ENCODE results near the gene MARCO. TPM values are rescaled to one million over a fixed set of nuclear protein-coding genes. Genes with fewer than 3 reads are reported as not detected.

The MARCO gene
- polyA plus RNA-seq, 1 of the 3 experiments (the other 2 are of a cell fraction) = not detected

- TF ChIP-seq MAX (IDR thresholded peaks at IDR 0.05; ENCODE audit: low read depth) (no peak), REST (IDR thresholded peaks at IDR 0.05; ENCODE audit: low read depth, low read length) (no peak), TCF12 (IDR thresholded peaks at IDR 0.05) (no peak)
Measured at GRCh38 chr2:118936306-118936705, 5.7 kb upstream of the MARCO start (continued).

- H2AFZ ChIP-seq (ENCODE audit: low read depth) = no peak overlapping the region
- H3K4me1 ChIP-seq (ENCODE audit: control insufficient read depth in 1 of 2, insufficient read depth in 2 of 2, low read depth in 1 of 2, low read length in 1 of 2) = no peaks in the 10 kb centered on the region
- H3F3A ChIP-seq (replicated peaks; ENCODE audit: insufficient read depth) = no peaks in the 10 kb centered on the region
- WGBS (ENCODE audit: low lambda C conversion rate) = 3% methylated on average over 6 of the region's 6 CpGs
- ChIA-PET CTCF (no interaction called here), POLR2A (no interaction called here)
- H4K20me1 ChIP-seq (ENCODE audit: insufficient read depth) = no peaks in the 10 kb centered on the region
- no peaks in the 10 kb centered on the region for H3K79me2 ChIP-seq (ENCODE audit: insufficient read depth)
- H3K4me3 ChIP-seq (ENCODE audit: low read depth in 2 of 2, low read length in 1 of 2) = no peak overlapping the region
- no peaks in the 10 kb centered on the region for H3K36me3 ChIP-seq (replicated peaks in 1 of 2; ENCODE audit: control insufficient read depth in 1 of 2, insufficient read depth in 2 of 2, low read length in 1 of 2)
- H3K9me2 ChIP-seq = no peaks in the 10 kb centered on the region
- H3K27ac ChIP-seq (ENCODE audit: low read depth in 2 of 2, low read length in 1 of 2) = no peak overlapping the region
- no peaks in the 10 kb centered on the region for H3K9me3 ChIP-seq
- no peak overlapping the region for H3K9ac ChIP-seq
- no peak overlapping the region for H3K4me2 ChIP-seq
- TF ChIP-seq CHD2 (IDR thresholded peaks at IDR 0.05; ENCODE audit: low read length, partially characterized antibody) (no peak), FOSL2 (IDR thresholded peaks at IDR 0.05; ENCODE audit: borderline replicate concordance, low read depth) (no peak), RCOR1 (IDR thresholded peaks at IDR 0.05; ENCODE audit: low read length) (no peak), ZBTB33 (IDR thresholded peaks at IDR 0.05; ENCODE audit: borderline replicate concordance, low read depth) (no peak), MEF2A (IDR thresholded peaks at IDR 0.05; ENCODE audit: borderline replicate concordance, low read depth) (no peak), GABPA (IDR thresholded peaks at IDR 0.05; ENCODE audit: low read depth) (no peak), RFX5 (IDR thresholded peaks at IDR 0.05; ENCODE audit: low read length) (no peak), IRF3 (IDR thresholded peaks at IDR 0.05; ENCODE audit: low read depth, low read length) (no peak), RXRA (IDR thresholded peaks at IDR 0.05; ENCODE audit: borderline replicate concordance, low read depth) (no peak), SIN3A (IDR thresholded peaks at IDR 0.05; ENCODE audit: borderline replicate concordance, low read depth, low read length) (no peak), TAF1 (IDR thresholded peaks at IDR 0.05; ENCODE audit: borderline replicate concordance, low read depth, low read length) (no peak), MXI1 (IDR thresholded peaks at IDR 0.05; ENCODE audit: low read depth, low read length) (no peak), NFIC (IDR thresholded peaks at IDR 0.05; ENCODE audit: borderline replicate concordance) (no peak), SMC3 (IDR thresholded peaks at IDR 0.05; ENCODE audit: low read depth, low read length) (no peak)
- no peak for DNase-seq
- H3K27me3 ChIP-seq (ENCODE audit: insufficient read depth) = no peaks in the 10 kb centered on the region
Measured at GRCh38 chr2:118936936-118937335, 5.1 kb upstream of the MARCO start.

Measured in SK-N-SH (cell line).